Sigmoid colon (tissue), 4 donors: ENCODE results near the gene LIMS1.

Source experiments
- POLR2A ChIP-seq, 2 donors: fragments of 450-650 bp; IDR thresholded peaks; one replicate each; pipeline ENCODE4 v1.6.1; 2016; ENCODE audit warnings: antibody characterized with exemption in 2 of 2, mild to moderate bottlenecking in 2 of 2, moderate library complexity in 2 of 2
- POLR2AphosphoS5 ChIP-seq, 4 donors: sonication (generic); formaldehyde crosslinking; IDR thresholded peaks; one replicate each; pipeline ENCODE4 v1.6.1; 2017; ENCODE audit warnings: antibody characterized with exemption in 4 of 4
- TF ChIP-seq, protein P1 (sequence below), 4 experiments: fragments of 450-650 bp in 3 of 4; fragments of 200-600 bp in 1 of 4; IDR thresholded peaks; one replicate each; pipeline ENCODE4 v1.5.1; 2016 to 2019; ENCODE audit warnings: antibody characterized with exemption in 4 of 4, mild to moderate bottlenecking in 3 of 4, moderate library complexity in 2 of 4

DNA sequence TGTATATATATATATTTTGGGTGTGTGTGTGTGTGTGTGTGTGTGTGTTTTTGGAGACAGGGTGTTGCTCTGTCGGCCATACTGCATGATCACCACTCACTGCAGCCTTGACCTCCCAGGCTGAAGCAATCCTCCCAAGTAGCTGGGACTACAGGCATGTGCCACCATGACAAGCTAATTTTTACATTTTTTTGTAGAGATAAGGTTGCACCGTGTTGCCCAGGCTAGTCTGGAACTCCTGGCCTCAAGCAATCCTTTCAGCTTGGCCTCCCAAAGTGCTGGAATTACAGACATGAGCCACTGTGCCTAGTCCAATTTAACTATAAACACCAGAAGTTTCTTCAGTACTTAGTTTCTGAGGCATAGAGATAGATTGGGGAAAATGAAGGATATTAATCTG, 18.3 kb downstream of the LIMS1 start:
- TF ChIP-seq POLR2A (IDR thresholded peaks at IDR 0.05) (no peak), POLR2AphosphoS5 (IDR thresholded peaks at IDR 0.05) (no peak)
- TF ChIP-seq, protein P1, sequence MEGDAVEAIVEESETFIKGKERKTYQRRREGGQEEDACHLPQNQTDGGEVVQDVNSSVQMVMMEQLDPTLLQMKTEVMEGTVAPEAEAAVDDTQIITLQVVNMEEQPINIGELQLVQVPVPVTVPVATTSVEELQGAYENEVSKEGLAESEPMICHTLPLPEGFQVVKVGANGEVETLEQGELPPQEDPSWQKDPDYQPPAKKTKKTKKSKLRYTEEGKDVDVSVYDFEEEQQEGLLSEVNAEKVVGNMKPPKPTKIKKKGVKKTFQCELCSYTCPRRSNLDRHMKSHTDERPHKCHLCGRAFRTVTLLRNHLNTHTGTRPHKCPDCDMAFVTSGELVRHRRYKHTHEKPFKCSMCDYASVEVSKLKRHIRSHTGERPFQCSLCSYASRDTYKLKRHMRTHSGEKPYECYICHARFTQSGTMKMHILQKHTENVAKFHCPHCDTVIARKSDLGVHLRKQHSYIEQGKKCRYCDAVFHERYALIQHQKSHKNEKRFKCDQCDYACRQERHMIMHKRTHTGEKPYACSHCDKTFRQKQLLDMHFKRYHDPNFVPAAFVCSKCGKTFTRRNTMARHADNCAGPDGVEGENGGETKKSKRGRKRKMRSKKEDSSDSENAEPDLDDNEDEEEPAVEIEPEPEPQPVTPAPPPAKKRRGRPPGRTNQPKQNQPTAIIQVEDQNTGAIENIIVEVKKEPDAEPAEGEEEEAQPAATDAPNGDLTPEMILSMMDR (IDR thresholded peaks at IDR 0.05) = no peak
